HG03439 (cell line): ENCODE measurements around the gene TAF7L.
"Not testable (repeated sequence)": the region's sequence is repeated elsewhere in the genome, so short reads cannot be mapped to it uniquely, and the experiment has no call there.

ENCODE experiments used
- ATAC-seq: cut with Tn5 transposase; IDR thresholded peaks from one replicate; pipeline ENCODE4 v1.9.1; 2021; ENCODE audit warnings: mild to moderate bottlenecking, moderate library complexity; ENCODE audit not compliant: unreplicated experiment

TAF7L gene

DNA sequence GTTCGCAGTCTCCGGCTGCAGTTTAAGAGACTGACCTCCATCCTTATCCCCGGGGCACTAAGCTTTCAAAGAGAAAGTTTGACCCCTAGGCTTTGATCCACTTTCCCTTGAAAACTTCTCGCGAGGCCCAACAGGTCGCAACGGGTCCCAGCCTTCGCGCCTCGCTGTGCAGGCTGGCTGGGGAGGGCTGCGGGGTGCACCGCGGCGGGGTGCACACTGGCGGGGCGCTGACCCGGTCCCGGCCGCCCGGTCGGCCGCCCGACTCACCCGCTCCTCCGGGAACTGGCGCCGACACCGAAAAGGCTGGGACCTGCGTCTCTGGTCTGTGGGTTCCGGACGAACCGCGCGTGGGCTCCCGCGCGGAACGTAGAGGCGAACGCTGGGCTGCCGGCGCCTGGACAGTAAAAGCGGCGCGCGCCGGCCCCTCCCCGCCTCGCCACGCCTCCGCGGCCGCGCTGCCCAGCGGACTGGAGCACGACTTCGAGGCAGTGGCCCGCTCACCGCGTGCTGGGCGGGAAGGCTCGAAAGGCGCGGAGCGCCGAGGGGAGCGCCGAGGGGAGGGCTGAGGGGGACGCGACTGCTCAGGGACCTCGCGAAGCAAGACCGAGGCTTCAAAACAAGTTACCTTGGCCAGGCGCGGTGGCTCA lies at the start of gene TAF7L:
Gene TAF7L (minus strand): TSS at position 378 of the 647 bp plus-strand sequence. CDS start 3,791 bp downstream, outside the sequence.
- no peak for ATAC-seq

DNA sequence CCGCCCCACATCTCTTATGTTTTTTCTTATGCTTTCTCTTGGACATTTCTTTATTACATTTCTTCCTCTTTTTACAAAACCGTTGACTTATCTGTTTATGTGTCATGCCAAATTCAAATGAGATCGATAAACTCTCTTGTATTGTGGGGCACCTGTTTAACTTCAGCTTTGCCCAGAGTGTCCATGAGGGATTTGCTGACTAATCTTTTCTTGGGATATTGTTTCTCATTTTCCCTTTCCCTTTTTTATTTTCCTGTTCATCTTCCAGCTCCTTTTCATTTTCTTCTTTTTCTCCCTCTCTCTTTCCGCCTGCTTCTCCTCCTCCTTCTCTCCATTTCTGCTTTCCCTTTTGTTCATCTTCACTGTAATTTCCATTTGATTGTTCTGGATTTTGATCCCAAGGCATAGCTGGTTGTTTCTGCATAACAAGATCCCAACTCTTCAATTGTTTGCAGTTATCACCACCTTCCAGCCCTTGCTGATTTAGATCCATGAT lies 46.7 kb upstream of the TAF7L start:
- ATAC-seq: no peak

- not testable (repeated sequence) for ATAC-seq
Measured at GRCh38 chrX:101334310-101334709, 43.2 kb upstream of the TAF7L start.

GRCh38 chrX:101326600-101326999 lies 35.5 kb upstream of the TAF7L start:
- not testable (repeated sequence) for ATAC-seq

GRCh38 chrX:101303790-101304189 lies 12.7 kb upstream of the TAF7L start:
- ATAC-seq: no peak

DNA sequence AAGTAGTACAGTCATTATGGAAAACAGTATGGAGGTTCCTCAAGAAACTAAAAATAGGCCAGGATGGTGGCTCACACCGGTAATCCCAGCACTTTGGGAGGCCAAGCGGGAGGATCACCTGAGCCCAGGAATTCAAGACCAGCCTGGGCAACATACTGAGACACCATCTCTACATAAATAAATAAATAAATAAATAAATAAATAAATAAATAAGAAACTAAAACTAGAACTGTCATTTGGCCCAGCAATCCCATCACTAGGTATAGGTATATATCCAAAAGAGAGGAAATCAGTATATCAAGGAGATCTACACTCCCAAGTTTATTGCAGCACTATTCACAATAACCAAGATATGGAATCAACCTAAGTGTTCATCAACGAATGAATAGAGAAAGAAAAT lies 4.5 kb upstream of the TAF7L start:
- not testable (repeated sequence) for ATAC-seq

DNA sequence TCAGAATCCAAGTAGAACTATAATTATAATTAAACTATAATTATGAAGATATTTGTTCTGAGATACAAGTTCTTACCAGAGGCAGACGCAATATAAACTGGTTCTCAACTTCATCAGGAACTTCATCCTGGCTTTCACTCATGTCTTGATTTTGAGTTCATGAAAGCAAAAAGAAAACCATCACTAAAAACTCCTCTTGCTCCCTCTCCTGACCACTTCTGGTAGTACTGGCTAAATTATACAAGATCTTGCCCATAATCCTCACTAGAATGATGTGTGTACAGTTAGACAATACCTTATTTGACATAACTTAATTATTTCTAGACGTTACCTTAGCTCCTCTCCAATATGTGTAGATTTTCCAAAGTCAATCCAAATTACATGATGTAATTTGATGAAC lies 3.7 kb downstream of the TAF7L start:
- ATAC-seq: no peak

DNA sequence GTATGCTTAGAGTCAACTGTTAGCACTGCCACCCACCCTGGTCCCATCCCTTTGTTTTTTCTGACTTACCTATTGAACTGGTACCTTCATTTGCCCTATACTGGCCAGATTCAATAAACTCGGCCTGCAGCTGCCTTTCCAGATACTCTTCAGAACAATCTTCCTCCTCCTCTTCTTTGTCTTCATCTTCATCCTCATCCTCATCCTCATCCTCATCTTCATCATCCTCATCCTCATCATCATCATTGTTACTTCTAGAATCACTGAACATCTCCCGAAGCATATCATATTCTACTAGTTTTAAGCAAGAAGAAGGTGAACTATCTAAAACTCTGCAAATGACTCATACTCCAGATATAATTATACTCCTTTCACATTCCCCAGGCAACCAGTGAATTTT lies 14.9 kb downstream of the TAF7L start:
- ATAC-seq: no peak

GRCh38 chrX:101274198-101274597 lies 16.9 kb downstream of the TAF7L start:
- no peak for ATAC-seq

DNA sequence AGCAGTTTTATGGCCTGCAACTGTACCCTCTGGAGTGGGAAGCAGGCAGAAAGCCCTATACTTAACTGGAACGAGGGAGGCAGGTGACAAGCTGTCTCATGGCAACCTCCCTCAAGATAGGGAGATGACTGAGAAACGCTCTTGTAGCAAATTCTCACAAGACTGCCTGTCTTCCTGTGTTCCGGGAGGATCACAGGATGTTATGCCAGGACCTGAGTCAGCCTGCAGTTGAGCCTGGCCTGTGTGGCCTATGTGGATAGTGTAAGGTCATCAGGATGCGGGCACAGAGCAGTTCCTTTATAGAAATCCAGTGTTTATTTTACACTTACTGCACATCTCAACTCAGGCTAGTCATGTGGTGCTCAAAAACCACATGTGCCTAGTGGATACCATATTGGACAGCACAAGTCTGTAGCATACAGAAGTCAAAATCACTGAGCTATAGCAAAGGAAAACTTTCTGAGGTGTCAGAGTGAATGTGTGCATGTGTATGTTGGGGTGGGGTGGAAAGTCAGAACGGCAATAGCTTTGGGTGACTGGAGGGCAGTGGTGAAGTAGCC lies 25.2 kb downstream of the TAF7L start:
- no peak for ATAC-seq

DNA sequence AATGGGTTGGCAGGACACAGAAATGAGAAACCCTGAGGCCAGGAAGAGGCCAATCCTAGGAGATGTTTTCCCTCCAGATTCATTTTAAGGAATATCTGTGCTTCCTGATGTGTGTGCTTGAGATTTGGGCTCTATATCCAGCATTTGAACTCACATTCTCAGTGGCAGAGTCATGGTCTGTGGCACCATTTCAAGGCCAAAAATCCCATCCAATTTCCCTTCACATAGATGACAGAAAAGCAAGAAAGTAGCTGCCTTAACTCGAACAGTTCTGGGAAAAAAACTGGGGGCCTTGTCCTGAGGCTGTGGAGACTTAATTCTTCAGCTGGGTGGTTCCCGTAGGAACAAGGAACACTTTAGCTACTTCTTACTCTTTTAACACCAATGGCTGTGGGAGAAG lies 27.4 kb downstream of the TAF7L start:
- ATAC-seq: no peak

DNA sequence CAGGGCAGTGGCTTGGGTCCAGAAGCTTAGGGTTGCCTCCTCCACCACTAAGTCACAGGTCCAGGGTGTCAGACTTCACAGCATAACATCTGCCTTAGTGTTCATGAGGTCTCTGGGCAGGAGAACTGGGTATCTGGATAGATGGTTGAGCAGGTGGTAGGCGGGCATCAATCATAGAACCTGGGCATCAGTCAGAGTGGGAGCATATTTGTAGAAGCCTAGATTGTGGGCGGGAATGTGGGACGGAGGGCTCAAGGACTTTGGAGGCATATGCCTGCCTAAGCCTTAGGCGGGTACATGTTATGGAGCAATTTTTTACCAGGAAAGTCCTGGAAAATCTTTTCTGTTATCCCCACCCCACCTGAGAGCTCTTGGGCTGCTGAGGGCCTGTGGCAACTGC lies 28.5 kb downstream of the TAF7L start:
- ATAC-seq: no peak

GRCh38 chrX:101260435-101260834 lies 30.7 kb downstream of the TAF7L start:
- no peak for ATAC-seq

DNA sequence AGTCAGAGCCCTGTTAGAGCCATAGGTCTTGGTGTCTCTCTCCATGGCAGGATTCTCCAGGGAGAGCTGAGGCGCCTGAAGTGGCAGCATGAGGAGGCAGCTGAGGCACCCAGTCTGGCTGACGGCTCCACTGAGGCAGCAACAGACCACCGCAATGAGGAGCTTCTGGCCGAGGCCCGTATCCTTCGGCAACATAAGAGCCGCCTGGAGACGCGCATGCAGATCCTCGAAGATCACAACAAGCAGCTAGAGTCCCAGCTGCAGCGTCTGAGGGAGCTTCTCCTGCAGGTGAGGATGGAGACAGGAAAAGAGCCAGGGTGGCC lies 32.9 kb downstream of the TAF7L start:
- no peak for ATAC-seq

DNA sequence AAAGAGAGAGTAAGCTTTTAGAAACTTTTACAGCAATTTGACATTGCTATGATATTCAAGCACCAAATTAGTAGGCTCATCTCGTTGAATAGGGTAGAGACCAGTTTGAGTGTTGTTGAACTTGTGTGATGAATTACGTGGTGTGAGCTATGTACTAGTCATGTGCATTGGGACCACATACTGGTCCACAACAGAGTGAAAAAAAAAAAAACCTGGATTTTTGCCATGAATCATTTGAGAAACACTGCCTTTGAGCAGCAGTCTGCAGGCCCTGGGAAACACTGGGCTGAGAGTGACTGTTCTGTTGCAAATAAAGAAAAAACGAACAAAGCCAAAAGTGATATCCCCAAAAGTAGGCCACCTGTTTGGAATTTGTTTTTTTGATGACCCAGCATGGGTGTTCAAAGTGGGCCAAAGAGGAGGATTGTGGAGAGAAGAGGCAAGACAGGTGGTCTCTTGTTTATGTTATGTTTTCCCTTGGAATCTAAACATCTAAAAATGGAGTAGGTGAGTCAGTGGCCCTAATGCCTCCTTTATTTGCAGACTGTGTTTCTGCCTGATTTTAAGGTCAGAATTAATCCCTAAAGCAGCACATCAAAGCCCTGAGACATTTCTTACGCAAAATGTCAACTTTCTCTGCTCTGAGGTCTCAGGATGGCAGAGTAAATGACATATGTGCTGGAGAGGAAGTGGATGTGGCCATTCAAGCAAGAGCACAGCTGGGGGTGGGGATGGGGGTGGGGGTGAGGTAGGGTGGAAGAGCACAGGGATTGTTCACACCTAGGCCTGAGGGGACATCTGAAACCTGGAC lies 33.5 kb downstream of the TAF7L start:
- no peak for ATAC-seq

- no peak for ATAC-seq
Measured at GRCh38 chrX:101252634-101253033, 38.5 kb downstream of the TAF7L start.

GRCh38 chrX:101241531-101241930 lies 49.6 kb downstream of the TAF7L start:
- ATAC-seq: no peak

DNA sequence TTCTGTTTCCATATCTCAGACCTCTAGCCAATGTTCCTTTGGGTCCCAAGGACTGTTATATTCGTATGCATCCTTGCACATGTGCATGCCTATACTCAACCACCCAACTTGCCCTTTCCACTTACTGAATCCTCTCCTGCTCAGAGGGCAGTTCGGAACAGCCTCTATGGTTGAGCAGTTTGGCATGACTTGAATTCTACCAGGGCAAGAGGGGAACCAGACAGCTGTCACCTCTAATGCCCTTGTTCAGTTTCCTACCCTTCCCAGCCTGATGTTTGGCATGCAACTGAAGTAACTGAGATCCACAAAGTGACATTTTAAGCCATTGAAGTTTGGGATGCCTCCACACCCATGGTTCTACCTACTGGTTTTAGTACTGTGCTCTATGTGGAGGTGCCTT lies 54.1 kb downstream of the TAF7L start:
- ATAC-seq: no peak

- ATAC-seq: no peak
Measured at GRCh38 chrX:101232316-101232715, 58.8 kb downstream of the TAF7L start.

GRCh38 chrX:101231080-101231479 lies 60.1 kb downstream of the TAF7L start:
- ATAC-seq: no peak

DNA sequence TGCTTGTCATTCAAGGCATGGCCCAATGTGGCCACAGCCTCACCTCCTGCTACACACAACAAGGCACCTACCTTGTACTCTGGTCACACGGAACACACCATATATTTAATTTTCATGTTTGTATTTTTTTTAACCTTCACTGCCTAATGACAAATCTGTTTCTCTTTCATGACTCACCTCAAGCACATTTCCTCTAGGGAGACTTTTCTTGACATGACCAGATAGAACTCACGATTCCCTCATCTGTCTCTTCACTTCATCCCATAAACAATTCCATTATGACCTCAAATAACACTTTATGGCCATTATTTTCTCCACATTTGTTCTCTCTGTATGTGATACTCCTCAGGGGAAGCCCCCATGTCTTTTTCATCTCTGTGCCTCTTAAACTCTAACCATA lies 60.5 kb downstream of the TAF7L start:
- no peak for ATAC-seq

DNA sequence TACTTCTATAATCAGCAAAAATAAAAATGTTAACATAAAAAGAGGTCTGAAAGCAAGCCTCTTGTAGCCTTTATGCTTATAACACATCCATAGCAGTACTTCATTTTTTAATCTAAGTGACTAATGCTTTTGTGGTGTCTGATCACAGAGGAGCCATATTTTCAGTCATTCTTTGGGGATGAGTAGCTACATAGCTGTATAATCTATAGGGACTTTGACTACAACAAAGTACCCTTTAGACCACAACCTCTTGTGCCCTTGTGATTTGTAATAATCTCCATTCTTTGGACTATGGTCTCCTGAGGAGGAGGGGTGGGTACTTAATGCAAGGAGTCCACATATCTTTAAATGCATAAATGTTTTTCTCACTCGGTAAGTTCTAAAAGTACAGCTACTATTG lies 62.0 kb downstream of the TAF7L start:
- no peak for ATAC-seq
